ENCODE measurements around the gene CTNNA2.

The CTNNA2 gene

GRCh38 chr2:80348953-80349352 is 836.1 kb downstream of the CTNNA2 start:
- no peak overlapping the region for H3K4me3 ChIP-seq (ENCODE audit: low read depth, low read length)

- no peak overlapping the region for H3K4me3 ChIP-seq (ENCODE audit: low read depth, low read length)
Measured at GRCh38 chr2:80351231-80351630, 838.4 kb downstream of the CTNNA2 start.

DNA sequence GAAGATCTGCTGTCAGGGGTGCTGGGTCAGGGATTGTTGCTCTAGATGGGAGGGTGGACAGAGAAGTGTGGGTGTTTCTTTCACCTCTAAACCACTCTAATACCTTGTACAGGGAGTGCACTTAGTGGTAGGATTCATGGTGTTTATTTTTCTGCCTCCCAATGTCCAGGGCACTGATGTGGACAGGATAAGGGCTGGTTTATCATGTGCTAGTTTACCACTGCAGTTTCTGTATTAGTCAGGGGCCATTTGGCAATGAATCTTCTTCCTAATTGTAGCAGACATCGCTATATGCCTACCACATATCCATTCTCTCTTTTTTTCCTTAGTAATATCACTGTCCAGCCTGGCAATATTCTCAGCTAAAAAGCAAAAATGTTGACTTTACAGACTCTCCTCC is 842.0 kb downstream of the CTNNA2 start:
- H3K4me3 ChIP-seq (ENCODE audit: low read depth, low read length) = no peak overlapping the region

DNA sequence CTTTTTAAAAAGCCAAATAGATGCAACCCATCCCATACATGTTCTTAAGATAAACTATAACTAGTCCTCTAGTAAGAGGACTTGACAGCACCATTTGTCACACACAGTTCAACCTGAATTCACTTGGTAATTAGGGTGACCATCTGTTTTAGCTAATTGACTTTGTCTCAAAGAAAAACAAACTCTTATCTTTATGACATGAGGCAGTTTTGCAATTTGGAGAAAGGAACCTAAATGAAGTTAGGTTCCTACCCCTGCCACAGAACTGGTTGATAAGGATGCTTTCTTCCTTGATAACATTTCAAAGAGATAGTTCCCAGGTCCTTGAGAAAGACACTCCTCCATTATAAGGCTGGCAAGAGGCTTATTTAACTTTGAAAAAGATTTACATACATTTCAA is 849.1 kb downstream of the CTNNA2 start:
- no peak overlapping the region for H3K4me3 ChIP-seq (ENCODE audit: low read depth, low read length)

GRCh38 chr2:80363330-80363729 is 850.5 kb downstream of the CTNNA2 start:
- no peak overlapping the region for H3K4me3 ChIP-seq (ENCODE audit: low read depth, low read length)

DNA sequence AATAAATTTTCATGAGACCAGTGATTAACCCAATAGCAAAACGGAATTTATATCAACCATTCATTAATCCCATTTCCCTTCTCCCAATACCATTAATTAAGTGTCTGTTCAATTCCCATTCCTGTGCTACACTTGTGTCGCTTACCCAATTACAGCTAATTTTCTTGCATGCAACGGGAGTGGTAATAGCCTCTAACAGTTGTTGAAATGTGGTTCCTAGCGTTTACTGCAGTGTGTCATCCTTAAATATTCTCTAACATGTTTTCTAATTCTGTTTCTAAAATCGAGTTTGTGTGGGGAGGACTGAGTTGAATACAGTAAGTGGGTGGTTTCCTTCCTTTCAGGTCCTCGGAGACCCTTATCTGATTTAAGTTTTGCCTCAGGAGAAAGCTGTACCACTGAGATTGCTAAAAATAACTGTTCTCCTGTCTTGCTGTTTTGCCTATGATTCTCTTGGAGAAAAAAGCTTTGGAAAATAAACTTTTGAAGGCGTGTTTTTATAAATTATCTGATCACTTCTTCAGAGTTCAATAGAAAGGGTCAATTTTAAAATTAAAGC is 851.0 kb downstream of the CTNNA2 start:
- no peak overlapping the region for H3K4me3 ChIP-seq (ENCODE audit: low read depth, low read length)

- no peak overlapping the region for H3K4me3 ChIP-seq (ENCODE audit: low read depth, low read length)
Measured at GRCh38 chr2:80364524-80365212, 851.8 kb downstream of the CTNNA2 start.

DNA sequence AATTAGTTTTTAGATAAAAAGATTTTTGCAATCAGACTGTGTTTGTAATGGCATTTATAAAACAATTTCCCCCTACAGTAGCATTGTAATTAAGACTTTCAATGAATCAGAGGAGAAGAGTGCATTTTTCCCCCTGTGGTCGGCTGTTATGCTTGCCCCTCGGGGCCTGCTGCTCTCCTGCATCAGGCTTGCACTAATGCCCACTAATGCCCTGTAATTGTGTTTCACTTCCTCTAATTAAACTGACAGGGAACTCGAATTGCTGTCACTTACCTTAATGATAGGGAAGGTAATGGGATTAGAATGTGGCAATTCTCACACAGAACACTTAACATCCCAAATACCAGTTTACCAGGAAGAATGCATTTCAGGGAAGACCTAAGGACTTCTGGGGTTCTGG is 852.9 kb downstream of the CTNNA2 start:
- no peak overlapping the region for H3K4me3 ChIP-seq (ENCODE audit: low read depth, low read length)

DNA sequence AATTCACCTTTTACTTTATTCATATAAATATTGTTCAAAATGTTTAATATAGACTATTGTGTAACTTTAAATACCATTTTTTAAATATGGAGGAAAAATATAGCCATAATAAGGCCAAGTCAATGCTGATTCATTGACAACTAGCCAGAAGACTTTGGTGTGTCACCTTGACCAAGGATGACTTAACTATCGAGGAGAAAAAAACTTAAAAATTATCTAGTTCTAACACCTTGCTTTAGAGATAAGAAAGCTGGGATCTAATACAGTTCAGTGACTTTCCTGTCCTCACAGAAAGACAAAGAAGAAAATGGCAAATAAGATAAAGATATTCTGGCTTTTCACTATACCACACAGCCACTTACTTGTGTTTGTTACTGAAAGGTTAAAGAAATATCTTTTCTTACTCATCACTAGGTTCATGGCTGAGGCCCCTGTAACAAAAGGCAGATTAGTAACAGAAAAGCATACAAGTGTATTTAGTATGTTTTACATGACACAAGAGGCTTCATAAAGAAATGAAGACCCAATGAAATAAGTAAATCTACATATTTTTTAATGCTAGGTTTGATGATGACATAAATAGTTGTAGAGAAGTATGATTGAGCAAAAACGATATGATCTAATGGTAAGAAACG is 857.6 kb downstream of the CTNNA2 start:
- no peak overlapping the region for H3K4me3 ChIP-seq (ENCODE audit: low read depth, low read length)

GRCh38 chr2:80374105-80374504 is 861.3 kb downstream of the CTNNA2 start:
- H3K4me3 ChIP-seq (ENCODE audit: low read depth, low read length) = no peak overlapping the region

DNA sequence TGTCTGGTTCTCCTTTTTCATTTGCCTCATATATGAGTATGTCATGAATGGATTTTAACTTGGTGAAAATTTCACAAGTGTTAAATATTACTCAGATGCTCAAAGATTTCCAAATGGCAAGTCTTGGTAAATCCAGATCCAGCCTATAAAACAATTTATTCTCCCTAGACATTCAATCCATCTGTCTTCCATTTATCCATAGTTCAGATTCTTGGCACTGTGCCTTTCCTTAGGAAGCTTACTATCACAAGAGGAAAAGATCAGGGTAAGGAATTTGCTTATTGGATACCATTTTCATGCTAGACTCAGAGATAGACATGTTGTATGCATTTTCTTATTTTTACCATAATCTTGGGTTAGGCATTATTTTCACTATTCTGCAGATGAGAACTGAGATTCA is 864.2 kb downstream of the CTNNA2 start:
- H3K4me3 ChIP-seq (ENCODE audit: low read depth, low read length) = no peak overlapping the region

DNA sequence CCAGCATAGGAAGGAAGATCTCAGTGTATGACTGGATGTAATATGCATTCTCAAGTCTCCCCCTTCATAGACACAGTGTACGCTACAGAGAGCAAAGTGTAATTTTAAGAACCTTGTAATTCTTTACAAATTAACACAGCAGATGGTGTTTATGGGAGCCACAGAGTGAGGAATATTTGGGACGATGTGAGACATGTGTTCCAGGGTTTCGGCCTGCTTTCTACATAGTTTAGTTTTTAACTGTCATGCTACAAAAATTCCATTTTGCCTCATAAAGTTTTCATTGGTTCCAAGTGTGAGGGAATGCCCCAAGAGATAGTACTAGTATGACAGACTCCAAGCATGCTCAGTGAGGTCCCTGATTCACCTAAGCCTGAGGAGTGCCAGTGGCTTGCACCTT is 867.9 kb downstream of the CTNNA2 start:
- no peak overlapping the region for H3K4me3 ChIP-seq (ENCODE audit: low read depth, low read length)

GRCh38 chr2:80381666-80382065 is 868.8 kb downstream of the CTNNA2 start:
- H3K4me3 ChIP-seq (ENCODE audit: low read depth, low read length) = no peak overlapping the region

- H3K4me3 ChIP-seq (ENCODE audit: low read depth, low read length) = no peak overlapping the region
Measured at GRCh38 chr2:80392441-80392840, 879.6 kb downstream of the CTNNA2 start.

DNA sequence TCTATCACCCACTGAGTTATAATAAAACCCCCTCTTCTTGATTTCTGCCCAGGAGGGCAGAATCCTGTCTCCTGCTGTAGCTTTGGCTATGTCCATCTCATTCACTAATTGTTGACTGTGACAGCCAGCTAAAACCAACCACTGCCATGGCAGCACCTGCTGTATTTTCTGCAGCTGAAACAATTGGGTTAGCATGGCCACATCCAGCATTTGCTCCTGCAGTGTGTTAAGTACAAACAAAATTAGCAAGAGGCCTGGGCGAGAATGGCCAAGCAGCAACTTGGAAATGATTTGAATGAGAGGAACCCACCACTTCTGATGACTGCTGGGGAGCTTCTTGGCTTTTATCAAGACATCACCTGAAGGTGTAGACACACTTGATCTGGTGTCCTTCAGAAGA is 881.1 kb downstream of the CTNNA2 start:
- no peak overlapping the region for H3K4me3 ChIP-seq (ENCODE audit: low read depth, low read length)

GRCh38 chr2:80395251-80395650 is 882.4 kb downstream of the CTNNA2 start:
- no peak overlapping the region for H3K4me3 ChIP-seq (ENCODE audit: low read depth, low read length)

GRCh38 chr2:80396276-80396675 is 883.4 kb downstream of the CTNNA2 start:
- H3K4me3 ChIP-seq (ENCODE audit: low read depth, low read length) = no peak overlapping the region

DNA sequence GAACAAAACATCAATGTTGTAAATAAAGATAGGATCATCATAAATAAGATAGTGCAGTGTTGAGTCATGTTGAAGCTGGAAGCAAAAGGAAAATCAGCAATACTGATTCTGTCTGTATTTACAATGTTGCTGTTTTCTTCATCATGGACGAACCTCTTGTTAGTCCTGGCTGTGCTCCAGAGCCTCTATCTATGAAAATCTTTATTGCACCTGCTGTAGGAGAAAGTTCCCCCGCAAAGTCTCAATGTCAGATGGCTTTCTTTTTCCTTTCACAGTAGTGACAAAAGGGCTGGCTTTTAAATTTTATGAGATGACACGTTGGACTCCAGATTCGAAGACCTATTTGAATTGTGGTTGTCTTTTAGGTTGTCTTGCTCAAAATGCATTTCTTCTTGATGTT is 890.2 kb downstream of the CTNNA2 start:
- no peak overlapping the region for H3K4me3 ChIP-seq (ENCODE audit: low read depth, low read length)

DNA sequence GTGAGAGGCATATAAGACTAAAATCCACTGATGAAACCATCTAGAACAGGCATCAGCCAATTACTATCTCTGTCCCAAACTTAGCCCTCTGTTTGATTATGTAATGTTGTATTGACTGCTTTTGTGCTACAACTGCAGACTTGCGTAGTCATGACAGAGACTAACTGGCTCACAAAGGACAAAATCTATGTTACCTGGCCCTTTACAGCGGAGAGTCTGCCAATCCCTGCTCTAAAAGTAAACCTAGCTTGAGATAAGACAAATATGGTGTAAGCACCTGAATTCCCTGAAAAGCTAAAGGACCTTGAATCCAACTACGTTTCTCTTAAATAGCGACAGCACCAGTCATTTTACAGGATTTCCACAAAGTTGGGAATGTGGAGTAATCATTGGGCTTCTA is 894.5 kb downstream of the CTNNA2 start:
- no peak overlapping the region for H3K4me3 ChIP-seq (ENCODE audit: low read depth, low read length)

DNA sequence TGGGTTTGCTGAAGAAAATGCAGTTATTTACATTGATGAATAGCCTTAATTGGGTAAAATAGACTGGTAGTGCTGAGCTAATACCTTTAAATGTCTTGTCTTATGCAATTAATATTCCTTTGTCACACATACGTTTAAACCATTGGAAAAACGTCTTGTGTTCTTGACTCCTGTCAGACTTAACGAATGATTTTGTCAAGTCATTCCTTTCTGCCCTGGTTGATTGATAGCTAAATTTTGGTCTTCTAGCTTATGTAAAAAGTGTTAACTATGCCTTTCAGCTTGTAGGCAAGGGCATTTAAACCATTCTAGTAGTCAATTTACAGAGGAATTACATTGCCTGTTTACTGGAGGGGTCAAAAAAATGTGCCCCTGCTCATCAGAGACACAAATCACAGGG is 897.5 kb downstream of the CTNNA2 start:
- no peak overlapping the region for H3K4me3 ChIP-seq (ENCODE audit: low read depth, low read length)

DNA sequence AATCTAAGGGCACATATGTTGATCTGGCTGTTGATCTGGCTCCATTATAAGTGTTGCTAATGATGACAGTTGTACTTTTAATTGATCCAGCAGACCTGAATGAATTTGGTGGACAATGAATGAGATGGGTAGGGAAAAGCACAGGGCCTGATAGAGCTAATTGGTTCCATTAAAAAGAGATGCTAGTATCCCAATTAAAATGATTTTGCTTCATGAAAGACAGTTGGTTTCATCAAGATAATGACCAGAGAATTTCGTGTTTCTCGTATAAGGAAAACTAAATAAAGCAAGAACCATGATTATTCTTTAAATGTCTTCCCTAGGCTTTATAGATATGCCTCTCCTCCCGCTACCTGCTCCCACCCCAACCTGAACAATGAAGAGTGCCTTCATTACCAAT is 900.3 kb downstream of the CTNNA2 start:
- no peak overlapping the region for H3K4me3 ChIP-seq (ENCODE audit: low read depth, low read length)

DNA sequence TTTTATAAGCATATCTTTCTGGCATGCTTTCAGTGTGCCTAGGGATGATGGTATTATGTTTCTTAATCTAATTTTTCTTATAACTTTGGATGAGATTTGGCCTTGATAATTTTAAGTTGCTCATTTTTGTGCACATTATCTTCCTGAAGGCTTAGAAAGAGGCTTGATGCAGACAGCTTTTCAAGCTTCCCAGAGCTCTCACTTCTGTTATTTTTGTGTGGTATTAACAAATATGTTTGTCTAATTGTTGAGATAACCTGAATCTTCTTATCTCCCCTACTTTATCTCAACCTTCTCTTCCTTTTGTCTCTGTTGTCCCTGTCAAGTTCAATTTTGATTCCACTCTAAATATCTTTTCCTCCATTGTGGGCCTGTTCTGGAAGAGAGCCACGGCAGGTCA is 904.9 kb downstream of the CTNNA2 start:
- H3K4me3 ChIP-seq (ENCODE audit: low read depth, low read length) = no peak overlapping the region

Measured in iPS-11a (cell line).